Breast epithelium (tissue), 4 donors: ENCODE results near the gene CASQ2. TPM values are rescaled to one million over a fixed set of nuclear protein-coding genes. Genes with fewer than 3 reads are reported as not detected.

Experiments
- DNase-seq, 2 donors: peaks; one replicate each; pipeline ENCODE4 v3.0.0-alpha.2; 2019; ENCODE audit warnings: low spot score in 2 of 2
- H3K27ac ChIP-seq, 2 donors: fragments of 200-600 bp; sonication (generic) in 1 of 2; one replicate each; pipeline ENCODE4 v1.5.1; 2016 to 2019; ENCODE audit warnings: mild to moderate bottlenecking in 1 of 2
- H3K27me3 ChIP-seq, 2 donors: fragments of 200-600 bp; sonication (generic) in 1 of 2; one replicate each; pipeline versions ENCODE4 v1.5.1 to v1.6.0; 2017 to 2019; ENCODE audit warnings: control low read depth in 1 of 2, mild to moderate bottlenecking in 1 of 2
- H3K36me3 ChIP-seq: fragments of 200-600 bp; one replicate; pipeline ENCODE4 v1.5.1; 2019
- H3K4me1 ChIP-seq, 2 donors: fragments of 200-600 bp; sonication (generic); one replicate each; pipeline ENCODE4 v1.5.1; 2016 to 2019; ENCODE audit warnings: control low read depth in 1 of 2
- H3K4me3 ChIP-seq, 3 donors: fragments of 200-600 bp; sonication (generic); 1 replicate in 2 of 3; 2 replicates in 1 of 3; pipeline ENCODE4 v1.5.1; 2016 to 2019; ENCODE audit warnings: mild to moderate bottlenecking in 3 of 3, moderate library complexity in 2 of 3
- H3K9me3 ChIP-seq, 2 donors: fragments of 200-600 bp; sonication (generic) in 1 of 2; one replicate each; pipeline ENCODE4 v1.5.1; 2016 to 2019; ENCODE audit warnings: control low read depth in 1 of 2
- CTCF ChIP-seq, 3 donors: fragments of 450-650 bp; IDR thresholded peaks; one replicate each; pipeline ENCODE4 v1.5.1; 2016 to 2017; ENCODE audit warnings: antibody characterized with exemption in 3 of 3, mild to moderate bottlenecking in 3 of 3, moderate library complexity in 3 of 3
- POLR2A ChIP-seq: fragments of 450-650 bp; IDR thresholded peaks from one replicate; pipeline ENCODE4 v1.6.1; 2016; ENCODE audit warnings: antibody characterized with exemption, mild to moderate bottlenecking, moderate library complexity
- POLR2AphosphoS5 ChIP-seq, 3 donors: sonication (generic); formaldehyde crosslinking; IDR thresholded peaks; one replicate each; pipeline ENCODE4 v1.6.1; 2017; ENCODE audit warnings: antibody characterized with exemption in 3 of 3
- intact Hi-C: fragments of 100-400 bp; cut with DNase I; formaldehyde crosslinking; loops from one replicate; pipeline ENCODE4 v1.15.1; 2023; ENCODE audit warnings: low total_unique reads
- total RNA-seq, 3 donors: library from RNA; depleted of rRNA; stranded (reverse); fragments of >200 nt; gene quantifications; one replicate each; pipeline ENCODE4 v1.1.0, GENCODE V29; 2016

CASQ2 gene
- total RNA-seq, 3 donors from 2014 or later, result 2.1 to 3.3 (median 2.6) TPM

GRCh38 chr1:115726161-115726560 lies 42.4 kb downstream of the CASQ2 start:
- H3K4me1 ChIP-seq, result no peaks in the 10 kb centered on the region
- TF ChIP-seq POLR2AphosphoS5 (IDR thresholded peaks at IDR 0.05) (no peak), POLR2A (no peak), CTCF (IDR thresholded peaks at IDR 0.05) (no peak)
- H3K27ac ChIP-seq, result no peak overlapping the region
- H3K9me3 ChIP-seq, result no peaks in the 10 kb centered on the region
- intact Hi-C loops, result no loop called here
- H3K27me3 ChIP-seq, result no peaks in the 10 kb centered on the region
- H3K4me3 ChIP-seq, result no peak overlapping the region
- no peak for DNase-seq
- H3K36me3 ChIP-seq, result no peaks in the 10 kb centered on the region

GRCh38 chr1:115725600-115725999 lies 42.9 kb downstream of the CASQ2 start:
- no peak for DNase-seq
- Histone ChIP-seq H3K36me3 (no peaks in the 10 kb centered on the region), H3K4me1 (no peaks in the 10 kb centered on the region), H3K4me3 (no peak overlapping the region), H3K27me3 (no peaks in the 10 kb centered on the region), H3K27ac (no peak overlapping the region), H3K9me3 (no peaks in the 10 kb centered on the region)
- no peak for TF ChIP-seq POLR2A
- TF ChIP-seq CTCF (IDR thresholded peaks at IDR 0.05), result no peak
- TF ChIP-seq POLR2AphosphoS5 (IDR thresholded peaks at IDR 0.05), result no peak
- intact Hi-C loops, result no loop called here

GRCh38 chr1:115723756-115724155 lies 44.8 kb downstream of the CASQ2 start:
- no peaks in the 10 kb centered on the region for H3K36me3 ChIP-seq
- no peaks in the 10 kb centered on the region for H3K4me1 ChIP-seq
- no peak overlapping the region for H3K27ac ChIP-seq
- no peak for DNase-seq
- H3K4me3 ChIP-seq, result no peak overlapping the region
- intact Hi-C loops, result no loop called here
- H3K9me3 ChIP-seq, result no peaks in the 10 kb centered on the region
- no peak for TF ChIP-seq POLR2AphosphoS5 (IDR thresholded peaks at IDR 0.05)
- no peak for TF ChIP-seq CTCF (IDR thresholded peaks at IDR 0.05)
- no peak for TF ChIP-seq POLR2A
- H3K27me3 ChIP-seq, result peaks cover 0 to 1% of the 10 kb centered on the region in 2 donors

GRCh38 chr1:115722221-115722620 lies 46.3 kb downstream of the CASQ2 start:
- no peak for DNase-seq

GRCh38 chr1:115719285-115719684 lies 49.2 kb downstream of the CASQ2 start:
- no peak overlapping the region for H3K4me3 ChIP-seq
- intact Hi-C loops, result no loop called here
- TF ChIP-seq POLR2AphosphoS5 (IDR thresholded peaks at IDR 0.05) (no peak), CTCF (IDR thresholded peaks at IDR 0.05) (no peak), POLR2A (no peak)
- peaks cover 0 to 19% of the 10 kb centered on the region in 2 donors for H3K27me3 ChIP-seq
- H3K4me1 ChIP-seq, result no peaks in the 10 kb centered on the region
- DNase-seq, result no peak
- H3K27ac ChIP-seq, result no peak overlapping the region
- no peaks in the 10 kb centered on the region for H3K36me3 ChIP-seq
- H3K9me3 ChIP-seq, result no peaks in the 10 kb centered on the region

More at GRCh38 chr1:115722221-115722620, 46.3 kb downstream of the CASQ2 start:
- no peak overlapping the region for H3K4me3 ChIP-seq
- H3K27ac ChIP-seq, result no peak overlapping the region
- peaks cover 0 to 15% of the 10 kb centered on the region in 2 donors for H3K27me3 ChIP-seq
- H3K4me1 ChIP-seq, result no peaks in the 10 kb centered on the region
- no peaks in the 10 kb centered on the region for H3K9me3 ChIP-seq
- intact Hi-C loops, result no loop called here
- H3K36me3 ChIP-seq, result no peaks in the 10 kb centered on the region
- TF ChIP-seq POLR2AphosphoS5 (IDR thresholded peaks at IDR 0.05), result no peak
- TF ChIP-seq CTCF (IDR thresholded peaks at IDR 0.05), result no peak
- TF ChIP-seq POLR2A, result no peak
